H9 (cell line): Measurements from ENCODE around the gene FNDC3B. TPM values are rescaled to one million over a fixed set of nuclear protein-coding genes. Genes with fewer than 3 reads are reported as not detected.

Source experiments
- DNase-seq: peaks from one replicate; pipeline ENCODE4 v3.0.0-alpha.2; 2017
- H2AFZ ChIP-seq: one replicate; pipeline ENCODE4 v1.6.1; 2013; ENCODE audit warnings: mild to moderate bottlenecking, low read length, control low read depth, moderate library complexity
- H2AK5ac ChIP-seq: 2 replicates; pipeline ENCODE4 v1.6.1; 2013; ENCODE audit warnings: low read length, control low read depth, mixed read lengths; ENCODE audit not compliant: insufficient read length
- H2BK120ac ChIP-seq: one replicate; pipeline ENCODE4 v1.6.1; 2013; ENCODE audit warnings: low read depth, mild to moderate bottlenecking, low read length, control low read depth, inconsistent platforms; ENCODE audit not compliant: poor library complexity, severe bottlenecking
- H2BK12ac ChIP-seq: 2 replicates; pipeline ENCODE4 v1.6.1; 2013; ENCODE audit warnings: low read length, control low read depth, mixed read lengths, low read depth; ENCODE audit not compliant: insufficient read length
- H2BK15ac ChIP-seq: 2 replicates; pipeline ENCODE4 v1.6.1; 2013; ENCODE audit warnings: low read depth, low read length, control low read depth
- H2BK20ac ChIP-seq: one replicate; pipeline ENCODE4 v1.6.1; 2013; ENCODE audit warnings: low read depth, mild to moderate bottlenecking, low read length, control low read depth, inconsistent platforms; ENCODE audit not compliant: poor library complexity, severe bottlenecking
- H2BK5ac ChIP-seq: 2 replicates; pipeline ENCODE4 v1.6.1; 2013; ENCODE audit warnings: low read length, control low read depth, mixed read lengths; ENCODE audit not compliant: insufficient read length
- H3K14ac ChIP-seq: 2 replicates; pipeline ENCODE4 v1.6.1; 2013; ENCODE audit warnings: low read length, control low read depth; ENCODE audit not compliant: insufficient read depth
- H3K18ac ChIP-seq: 2 replicates; pipeline ENCODE4 v1.6.1; 2013; ENCODE audit warnings: low read depth, mild to moderate bottlenecking, mixed read lengths, low read length, control low read depth; ENCODE audit not compliant: insufficient read length
- H3K23ac ChIP-seq: 2 replicates; pipeline ENCODE4 v1.6.1; 2013; ENCODE audit warnings: low read length, control low read depth, mixed read lengths, low read depth; ENCODE audit not compliant: insufficient read length
- H3K23me2 ChIP-seq: 2 replicates; pipeline ENCODE4 v1.6.1; 2013; ENCODE audit warnings: low read depth, mild to moderate bottlenecking, mixed read lengths, low read length, control low read depth; ENCODE audit not compliant: insufficient read length, poor library complexity, severe bottlenecking
- H3K27ac ChIP-seq: 2 replicates; pipeline ENCODE4 v1.5.1; 2013; ENCODE audit warnings: low read length, control low read depth, mixed read lengths, low read depth; ENCODE audit not compliant: insufficient read length
- H3K27me3 ChIP-seq: 2 replicates; pipeline ENCODE4 v1.6.1; 2013; ENCODE audit warnings: low read length, control low read depth, inconsistent platforms; ENCODE audit not compliant: insufficient read depth
- H3K4ac ChIP-seq: 2 replicates; pipeline ENCODE4 v1.6.1; 2013; ENCODE audit warnings: low read depth, mild to moderate bottlenecking, control low read depth, inconsistent platforms, low read length, moderate library complexity
- H3K4me1 ChIP-seq: 2 replicates; pipeline ENCODE4 v1.6.1; 2013; ENCODE audit warnings: low read length, control low read depth, inconsistent platforms; ENCODE audit not compliant: insufficient read depth
- H3K4me2 ChIP-seq: 2 replicates; pipeline ENCODE4 v1.6.1; 2013; ENCODE audit warnings: low read length, control low read depth, mixed read lengths; ENCODE audit not compliant: insufficient read length, insufficient read depth
- H3K56ac ChIP-seq: 2 replicates; pipeline ENCODE4 v1.6.1; 2013; ENCODE audit warnings: low read depth, mild to moderate bottlenecking, mixed read lengths, low read length, control low read depth; ENCODE audit not compliant: insufficient read length
- H3K79me1 ChIP-seq: 2 replicates; pipeline ENCODE4 v1.6.1; 2013; ENCODE audit warnings: low read depth, mild to moderate bottlenecking, moderate library complexity, low read length, control low read depth, inconsistent platforms; ENCODE audit not compliant: insufficient read depth, poor library complexity, severe bottlenecking
- H3K79me2 ChIP-seq: 2 replicates; pipeline ENCODE4 v1.6.1; 2013; ENCODE audit warnings: low read length, control low read depth, inconsistent platforms; ENCODE audit not compliant: insufficient read depth
- H3K9ac ChIP-seq: 2 replicates; pipeline ENCODE4 v1.6.1; 2013; ENCODE audit warnings: low read length, control low read depth, mixed read lengths; ENCODE audit not compliant: insufficient read length; ENCODE audit errors: extremely low read depth
- H3K9me3 ChIP-seq: one replicate; pipeline ENCODE4 v1.6.1; 2013; ENCODE audit warnings: low read depth, low read length, inconsistent platforms; ENCODE audit not compliant: control insufficient read depth
- H3T11ph ChIP-seq: one replicate; pipeline ENCODE4 v1.6.1; 2013; ENCODE audit warnings: mild to moderate bottlenecking, low read length, control low read depth, inconsistent platforms
- H4K20me1 ChIP-seq: one replicate; pipeline ENCODE4 v1.6.1; 2013; ENCODE audit not compliant: control insufficient read depth, insufficient read length, insufficient read depth
- H4K5ac ChIP-seq: 2 replicates; pipeline ENCODE4 v1.6.1; 2013; ENCODE audit warnings: low read depth, mild to moderate bottlenecking, mixed read lengths, low read length, control low read depth; ENCODE audit not compliant: insufficient read length
- H4K8ac ChIP-seq: replicated peaks from 2 replicates; pipeline ENCODE4 v1.6.1; 2013; ENCODE audit warnings: low read length, control low read depth, mixed read lengths, low read depth; ENCODE audit not compliant: insufficient read length
- H4K91ac ChIP-seq: 2 replicates; pipeline ENCODE4 v1.6.1; 2013; ENCODE audit warnings: low read depth, mild to moderate bottlenecking, moderate library complexity, mixed read lengths, low read length, control low read depth; ENCODE audit not compliant: insufficient read length
- H3K27ac Mint-ChIP-seq, 3 experiments: 2 replicates in 2 of 3; 3 replicates in 1 of 3; pipeline ENCODE4 v1.8.0; 2020 to 2021; ENCODE audit warnings: mixed read lengths in 3 of 3, mild to moderate bottlenecking in 1 of 3, moderate library complexity in 1 of 3
- H3K27me3 Mint-ChIP-seq: 2 replicates; pipeline ENCODE4 v1.8.0; 2021; ENCODE audit warnings: low read depth, mild to moderate bottlenecking, moderate library complexity, mixed read lengths
- H3K36me3 Mint-ChIP-seq, 3 experiments: 2 replicates in 2 of 3; 3 replicates in 1 of 3; pipeline ENCODE4 v1.8.0; 2020 to 2021; ENCODE audit warnings: low read depth in 3 of 3, mixed read lengths in 3 of 3; ENCODE audit not compliant: insufficient read depth in 1 of 3
- H3K4me1 Mint-ChIP-seq, 2 experiments: 2 replicates each; pipeline ENCODE4 v1.8.0; 2020; ENCODE audit warnings: mixed read lengths in 2 of 2
- H3K4me3 Mint-ChIP-seq, 2 experiments: 2 replicates in 1 of 2; 3 replicates in 1 of 2; pipeline ENCODE4 v1.8.0; 2020 to 2021; ENCODE audit warnings: mild to moderate bottlenecking in 2 of 2, mixed read lengths in 2 of 2, moderate library complexity in 1 of 2
- H3K9me3 Mint-ChIP-seq, 2 experiments: 2 replicates in 1 of 2; 3 replicates in 1 of 2; pipeline ENCODE4 v1.8.0; 2020; ENCODE audit warnings: mild to moderate bottlenecking in 2 of 2, mixed read lengths in 2 of 2, moderate library complexity in 1 of 2
- CTCF ChIP-seq: fragments of 200-600 bp; sonication (generic); conservative IDR thresholded peaks from 3 replicates; pipeline ENCODE4 v1.8.0; 2021; ENCODE audit warnings: antibody characterized with exemption, mild to moderate bottlenecking
- WGBS: extraction: QIAGEN DNeasy Blood & Tissue Kit; methylation state at CpG from one replicate; pipeline ENCODE4 v1.1.7; 2013; ENCODE audit warnings: missing lambda C conversion rate, low lambda C conversion rate, mixed read lengths; ENCODE audit not compliant: insufficient read length; ENCODE audit errors: extremely low coverage; 5-methylcytosine and 5-hydroxymethylcytosine counted together
- total RNA-seq: library from RNA; stranded (reverse); gene quantifications from 2 replicates; pipeline ENCODE4 v1.2.1, GENCODE V29; 2021

Gene FNDC3B
- total RNA-seq, 1 experiment from 2014 or later = 43.8 TPM

- H2AK5ac ChIP-seq = no peak overlapping the region
- H3K9me3 ChIP-seq = no peaks in the 10 kb centered on the region
- H4K20me1 ChIP-seq = no peaks in the 10 kb centered on the region
- H3K9ac ChIP-seq = no peak overlapping the region
- H3K9me3 Mint-ChIP-seq = no peaks in the 10 kb centered on the region
- peaks cover 13 to 25% (median 24%) of the 10 kb centered on the region in 3 experiments; a peak in 6 of 7 replicates for H3K36me3 Mint-ChIP-seq
- no peak overlapping the region for H4K91ac ChIP-seq
- H3K27ac ChIP-seq = no peak overlapping the region
- peaks cover 31 to 36% of the 10 kb centered on the region in 2 experiments for H3K4me1 Mint-ChIP-seq
- no peak overlapping the region for H3K14ac ChIP-seq
- no peak overlapping the region for H4K5ac ChIP-seq
- no peak overlapping the region for H3K4me2 ChIP-seq
- H3T11ph ChIP-seq = no peak overlapping the region
- no peak overlapping the region for H2BK120ac ChIP-seq
- no peak overlapping the region for H3K23ac ChIP-seq
- no CpG with 5 or more reads among the region's 1 CpG for WGBS
- H3K79me1 ChIP-seq = no peaks in the 10 kb centered on the region
- H3K56ac ChIP-seq = no peak overlapping the region
- peaks cover 9% of the 10 kb centered on the region; the same call in 1 of the 2 replicates for H3K79me2 ChIP-seq
- no peak overlapping the region for H2AFZ ChIP-seq
- no peaks in the 10 kb centered on the region for H3K27me3 Mint-ChIP-seq
- no peak overlapping the region for H3K4ac ChIP-seq
- H3K27me3 ChIP-seq = no peaks in the 10 kb centered on the region
- TF ChIP-seq CTCF = no peak
- no peak overlapping the region for H3K4me3 Mint-ChIP-seq
- no peak overlapping the region for H2BK12ac ChIP-seq
- H2BK20ac ChIP-seq = no peak overlapping the region
- H3K18ac ChIP-seq = no peak overlapping the region
- H3K4me1 ChIP-seq = peaks cover 6% of the 10 kb centered on the region; the same call in 1 of the 2 replicates
- H3K23me2 ChIP-seq = no peaks in the 10 kb centered on the region
- H2BK15ac ChIP-seq = no peak overlapping the region
- H4K8ac ChIP-seq = no peak overlapping the region
- H2BK5ac ChIP-seq = no peak overlapping the region
- H3K27ac Mint-ChIP-seq = no peak overlapping the region
- DNase-seq = no peak
Observed at GRCh38 chr3:172086071-172086470, 46.7 kb downstream of the FNDC3B start.
